Aorta (tissue), 5 donors: ENCODE data around the gene TMEM212. TPM values are rescaled to one million over a fixed set of nuclear protein-coding genes. Genes with fewer than 3 reads are reported as not detected.

Experiments used
- ATAC-seq: fragments of 200-7000 bp; cut with Tn5 transposase; one replicate; pipeline ENCODE4 v1.9.1; 2022; ENCODE audit warnings: moderate library complexity; ENCODE audit not compliant: low FRiP score
- DNase-seq, 2 donors: peaks; one replicate each; pipeline ENCODE4 v3.0.0-alpha.2; 2020
- H3K27ac ChIP-seq, 2 donors: one replicate each; pipeline ENCODE4 v1.5.1; 2013; ENCODE audit warnings: low read length in 2 of 2, mild to moderate bottlenecking in 2 of 2, moderate library complexity in 2 of 2, control low read depth in 1 of 2, inconsistent platforms in 1 of 2, low read depth in 1 of 2
- H3K27me3 ChIP-seq, 2 donors: one replicate each; pipeline ENCODE4 v1.6.1; 2013; ENCODE audit warnings: control low read depth in 1 of 2, low read length in 1 of 2, mild to moderate bottlenecking in 1 of 2, moderate library complexity in 1 of 2; ENCODE audit not compliant: insufficient read depth in 2 of 2, control insufficient read depth in 1 of 2
- H3K36me3 ChIP-seq, 2 donors: one replicate each; pipeline ENCODE4 v1.6.1; 2013; ENCODE audit warnings: control low read depth in 1 of 2, low read length in 1 of 2, mild to moderate bottlenecking in 1 of 2; ENCODE audit not compliant: insufficient read depth in 2 of 2, control insufficient read depth in 1 of 2
- H3K4me1 ChIP-seq, 2 donors: one replicate each; pipeline ENCODE4 v1.6.1; 2013; ENCODE audit warnings: low read length in 2 of 2, control low read depth in 1 of 2, mild to moderate bottlenecking in 1 of 2, moderate library complexity in 1 of 2; ENCODE audit not compliant: insufficient read depth in 2 of 2, control insufficient read depth in 1 of 2
- H3K4me3 ChIP-seq, 2 donors: one replicate each; pipeline ENCODE4 v1.5.1; 2013; ENCODE audit warnings: low read length in 2 of 2, control low read depth in 1 of 2, mild to moderate bottlenecking in 1 of 2
- H3K9me3 ChIP-seq: one replicate; pipeline ENCODE4 v1.6.1; 2013; ENCODE audit warnings: mild to moderate bottlenecking, low read length; ENCODE audit not compliant: control insufficient read depth
- WGBS, 2 donors: extraction: QIAGEN DNeasy Blood & Tissue Kit; methylation state at CpG; one replicate each; pipeline ENCODE4 v1.1.7; 2013; 5-methylcytosine and 5-hydroxymethylcytosine counted together
- intact Hi-C, 2 donors: fragments of 100-400 bp; cut with DNase I; formaldehyde crosslinking; loops; one replicate each; pipeline versions ENCODE4 v1.14.2 to v1.15.0; 2022
- polyA plus RNA-seq, 2 donors: library from polyadenylated mRNA; stranded (reverse); fragments of 200-250 nt; gene quantifications; one replicate each; pipeline ENCODE4 v1.2.3, GENCODE V29; 2013
- total RNA-seq, 2 donors: library from RNA; stranded (reverse); fragmentation: NEBNext Ultra II Directional; extraction: Animal tissue kit (Norgen Biotek cat#: 25700); gene quantifications; one replicate each; pipeline ENCODE4 v1.2.1, GENCODE V29; 2021
- donor health status: healthy with polysubstance abuse.
- donor health status: Bipolar disorder and iron deficiency.
- donor health status: DM: no; HTN: no; CAD: no.
- donor health status: DM: no; HTN: no; CAD: no.
- donor health status: DM: yes; HTN: yes; CAD: no.

Gene TMEM212
- total and polyA plus RNA-seq, 4 donors: not detected

DNA sequence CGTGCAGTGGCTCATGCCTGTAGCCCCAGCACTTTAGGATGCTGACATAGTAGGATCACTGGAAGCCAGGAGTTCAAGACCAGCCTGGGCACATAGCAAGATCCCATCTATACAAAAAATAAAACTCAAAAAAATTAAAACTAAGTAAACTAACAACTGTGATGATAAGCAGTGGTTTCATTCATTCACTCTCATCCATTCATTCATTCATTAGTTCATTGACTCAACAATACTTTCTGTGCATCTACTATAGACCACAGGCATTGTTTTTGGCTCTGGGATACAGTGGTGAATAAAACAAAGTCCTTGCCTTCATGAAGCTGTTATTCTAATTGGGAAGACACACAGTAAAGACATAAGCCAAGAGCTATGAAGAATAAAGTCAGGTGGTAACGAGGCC, 7.5 kb upstream of the TMEM212 start:
- intact Hi-C loops: loop anchor here in 1 of 2 donors (10.0 kb wide), 1 partner anchor 199 kb away; the partner anchor contains the start of gene FNDC3B
- 94 to 98% methylated on average over 2 of the region's 2 CpGs for WGBS, 2 donors
- peaks cover 0 to 3% of the 10 kb centered on the region in 2 donors for H3K4me1 ChIP-seq
- no peak overlapping the region for H3K4me3 ChIP-seq
- no peaks in the 10 kb centered on the region for H3K36me3 ChIP-seq
- H3K27ac ChIP-seq: no peak overlapping the region
- no peak for ATAC-seq
- H3K27me3 ChIP-seq: no peaks in the 10 kb centered on the region
- H3K9me3 ChIP-seq: no peaks in the 10 kb centered on the region
- DNase-seq: no peak

- Histone ChIP-seq H3K4me1 (peaks cover 0 to 3% of the 10 kb centered on the region in 2 donors), H3K9me3 (no peaks in the 10 kb centered on the region), H3K27ac (no peak overlapping the region), H3K36me3 (no peaks in the 10 kb centered on the region), H3K4me3 (no peak overlapping the region), H3K27me3 (no peaks in the 10 kb centered on the region)
- DNase-seq (no peak), ATAC-seq (no peak)
- WGBS, 2 donors: 74 to 80% methylated on average over 3 of the region's 3 CpGs
- intact Hi-C loops: loop anchor here in 1 of 2 donors (10.0 kb wide), 1 partner anchor 198 kb away; the partner anchor contains the start of gene FNDC3B
Observed at GRCh38 chr3:171836855-171837254, 6.3 kb upstream of the TMEM212 start.

GRCh38 chr3:171837698-171838097, 5.5 kb upstream of the TMEM212 start:
- Histone ChIP-seq H3K4me1 (peaks cover 0 to 3% of the 10 kb centered on the region in 2 donors), H3K36me3 (no peaks in the 10 kb centered on the region), H3K27me3 (no peaks in the 10 kb centered on the region), H3K27ac (no peak overlapping the region), H3K9me3 (no peaks in the 10 kb centered on the region), H3K4me3 (no peak overlapping the region)
- intact Hi-C loops: loop anchor here in 1 of 2 donors (10.0 kb wide), 1 partner anchor 197 kb away; the partner anchor contains the start of gene FNDC3B
- ATAC-seq: no peak
- DNase-seq: no peak

DNA sequence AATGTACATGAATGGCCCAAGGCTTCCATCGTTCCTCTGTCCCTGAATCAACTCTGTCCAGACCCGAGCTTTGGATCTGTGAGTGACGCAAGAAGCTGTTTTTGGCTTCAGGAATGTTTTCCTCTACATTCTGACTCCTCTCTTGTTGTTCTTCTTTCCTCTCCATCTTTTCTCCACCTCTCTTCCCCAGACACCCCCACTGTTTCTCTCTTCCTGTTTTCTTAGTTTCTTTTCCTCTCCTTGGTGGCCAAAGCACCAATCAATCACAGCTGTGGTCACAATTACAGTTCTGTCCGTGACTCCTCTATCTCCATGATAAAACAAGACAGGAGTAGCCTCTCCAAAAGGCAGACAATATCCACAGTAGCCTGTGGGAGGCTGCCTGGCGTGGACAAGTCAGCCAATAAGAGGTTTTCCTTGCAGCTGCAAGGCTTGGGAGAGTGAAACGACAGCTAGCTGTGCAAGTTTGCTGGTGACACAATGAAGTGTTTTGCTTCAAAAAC, 4.9 kb upstream of the TMEM212 start:
- Histone ChIP-seq H3K4me3 (peak overlapping the region in 1 of 2 donors; percentile 41), H3K27ac (peak overlapping the region in 1 of 2 donors; percentile 64), H3K36me3 (no peaks in the 10 kb centered on the region), H3K9me3 (no peaks in the 10 kb centered on the region), H3K27me3 (no peaks in the 10 kb centered on the region), H3K4me1 (peaks cover 0 to 3% of the 10 kb centered on the region in 2 donors)
- 1 to 2% methylated on average over 6 of the region's 6 CpGs for WGBS, 2 donors
- peak; percentile 83 for ATAC-seq
- peak in 1 of 2 donors; percentile 53 for DNase-seq
- intact Hi-C loops: loop anchor here in 1 of 2 donors (10.0 kb wide), 1 partner anchor 197 kb away; the partner anchor contains the start of gene FNDC3B

DNA sequence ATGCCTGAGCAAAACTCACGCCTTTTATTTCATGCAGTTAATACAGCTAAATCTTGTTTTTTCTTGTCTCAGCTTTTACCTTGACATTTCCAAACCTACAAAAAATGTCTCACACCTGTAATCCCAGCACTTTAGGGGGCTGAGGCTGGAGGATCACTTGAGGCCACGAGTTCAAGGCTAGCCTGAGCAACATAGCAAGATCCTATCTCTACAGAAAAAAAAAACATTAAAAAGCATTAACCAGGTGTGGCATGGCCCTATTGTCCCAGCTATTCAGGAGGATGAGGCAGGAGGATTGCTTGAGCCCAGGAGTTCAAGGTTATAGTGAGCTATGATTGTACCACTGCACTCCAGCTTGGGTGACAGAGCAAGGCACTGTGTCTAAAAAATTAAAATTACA, 3.9 kb upstream of the TMEM212 start:
- DNase-seq (no peak), ATAC-seq (no peak)
- intact Hi-C loops: loop anchor here in 1 of 2 donors (10.0 kb wide), 1 partner anchor 196 kb away; the partner anchor contains the start of gene FNDC3B
- no peaks in the 10 kb centered on the region for H3K9me3 ChIP-seq
- 90 to 95% methylated on average over 2 of the region's 2 CpGs for WGBS, 2 donors
- H3K27ac ChIP-seq: no peak overlapping the region
- H3K4me3 ChIP-seq: no peak overlapping the region
- H3K36me3 ChIP-seq: no peaks in the 10 kb centered on the region
- no peaks in the 10 kb centered on the region for H3K27me3 ChIP-seq
- H3K4me1 ChIP-seq: peaks cover 0 to 3% of the 10 kb centered on the region in 2 donors

DNA sequence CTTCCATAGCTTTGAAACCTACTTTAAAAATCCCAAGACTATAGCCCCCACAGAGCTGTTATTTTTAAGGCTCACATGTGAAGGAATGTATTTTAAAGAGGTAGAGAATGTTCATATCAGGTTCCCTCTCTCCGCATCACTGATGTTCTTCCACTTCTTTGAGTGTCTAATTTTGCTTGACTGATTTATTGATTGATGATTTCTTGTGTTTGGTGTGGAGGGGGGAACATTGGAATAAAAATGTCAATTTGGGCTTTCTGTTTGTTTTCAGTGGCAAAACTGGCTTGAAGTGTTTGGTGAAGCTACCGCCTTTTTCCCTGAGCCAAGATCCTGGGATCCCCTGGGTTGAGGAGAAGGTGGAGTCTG, 2.7 kb upstream of the TMEM212 start:
- Histone ChIP-seq H3K27me3 (no peaks in the 10 kb centered on the region), H3K36me3 (no peaks in the 10 kb centered on the region), H3K4me1 (peaks cover 0 to 3% of the 10 kb centered on the region in 2 donors), H3K27ac (peak overlapping the region in 1 of 2 donors; percentile 32), H3K4me3 (no peak overlapping the region), H3K9me3 (no peaks in the 10 kb centered on the region)
- WGBS, 2 donors: 96% methylated on average over 2 of the region's 2 CpGs
- intact Hi-C loops: no loop called here
- no peak for DNase-seq
- ATAC-seq: no peak

DNA sequence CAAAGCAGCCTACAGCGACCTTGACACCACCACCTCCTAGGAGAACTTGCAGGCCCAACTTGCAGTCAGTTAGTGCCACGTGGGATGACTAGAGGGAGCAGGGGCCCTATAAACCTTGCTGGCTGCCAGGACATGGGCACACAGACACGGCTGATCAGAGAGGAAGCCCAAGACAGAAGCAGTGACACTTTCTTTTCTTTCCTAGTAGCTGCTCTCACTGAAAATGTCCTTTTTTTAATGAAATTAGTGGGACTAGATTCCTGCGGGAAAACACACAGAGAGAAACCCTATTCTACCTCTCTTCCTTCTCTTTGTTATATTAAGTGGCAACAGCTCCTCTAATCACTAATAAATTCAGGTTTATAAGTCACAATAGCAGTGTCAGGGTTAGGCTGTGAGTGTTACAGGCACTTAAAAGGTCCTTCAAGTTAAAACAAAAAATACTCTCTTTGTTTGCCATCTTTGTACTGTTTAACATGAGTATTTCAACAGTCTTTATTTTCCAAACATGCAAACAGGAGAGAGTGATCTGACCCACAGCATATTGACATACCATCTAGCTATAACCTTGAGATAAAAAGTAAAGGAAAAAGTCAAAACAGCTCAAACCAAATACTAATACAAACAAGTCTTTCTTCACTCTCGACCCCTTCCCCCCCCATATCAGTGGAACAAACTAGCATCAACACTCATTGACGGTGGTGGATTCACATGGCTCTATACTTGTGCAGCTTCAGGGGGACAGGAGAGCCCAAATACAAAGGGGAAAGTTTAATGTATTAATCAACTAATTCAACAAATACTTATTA, 2.1 kb upstream of the TMEM212 start:
- WGBS, 2 donors: 75 to 80% methylated on average over 6 of the region's 6 CpGs
- no peak for DNase-seq
- intact Hi-C loops: no loop called here
- Histone ChIP-seq H3K27me3 (no peaks in the 10 kb centered on the region), H3K9me3 (no peaks in the 10 kb centered on the region), H3K27ac (peak overlapping the region in 1 of 2 donors; percentile 32), H3K36me3 (no peaks in the 10 kb centered on the region), H3K4me1 (peaks cover 0 to 3% of the 10 kb centered on the region in 2 donors), H3K4me3 (no peak overlapping the region)
- ATAC-seq: no peak

DNA sequence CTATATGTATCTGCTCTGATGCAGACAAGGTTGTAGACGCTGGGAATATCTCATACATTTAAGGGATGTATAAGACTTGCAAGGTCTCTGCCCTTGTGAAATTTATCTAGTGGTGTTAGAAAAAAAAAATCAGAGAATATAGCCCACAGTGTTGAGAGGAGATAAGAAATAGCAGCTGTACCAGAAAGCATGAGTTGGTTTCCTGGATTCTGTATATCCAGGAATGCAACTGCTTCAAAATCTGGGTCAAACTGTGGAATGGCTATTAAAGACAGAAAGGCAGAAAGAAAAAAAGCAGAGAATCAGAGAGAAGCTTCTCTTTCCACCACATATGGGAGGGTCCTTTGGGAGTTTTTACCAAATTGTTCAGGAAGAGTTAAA, 1.5 kb upstream of the TMEM212 start:
- H3K36me3 ChIP-seq: no peaks in the 10 kb centered on the region
- no peak overlapping the region for H3K27ac ChIP-seq
- 74 to 76% methylated on average over 1 of the region's 1 CpG for WGBS, 2 donors
- no peak for DNase-seq
- H3K4me3 ChIP-seq: no peak overlapping the region
- no peak for ATAC-seq
- intact Hi-C loops: no loop called here
- peaks cover 0 to 3% of the 10 kb centered on the region in 2 donors for H3K4me1 ChIP-seq
- no peaks in the 10 kb centered on the region for H3K9me3 ChIP-seq
- H3K27me3 ChIP-seq: no peaks in the 10 kb centered on the region

DNA sequence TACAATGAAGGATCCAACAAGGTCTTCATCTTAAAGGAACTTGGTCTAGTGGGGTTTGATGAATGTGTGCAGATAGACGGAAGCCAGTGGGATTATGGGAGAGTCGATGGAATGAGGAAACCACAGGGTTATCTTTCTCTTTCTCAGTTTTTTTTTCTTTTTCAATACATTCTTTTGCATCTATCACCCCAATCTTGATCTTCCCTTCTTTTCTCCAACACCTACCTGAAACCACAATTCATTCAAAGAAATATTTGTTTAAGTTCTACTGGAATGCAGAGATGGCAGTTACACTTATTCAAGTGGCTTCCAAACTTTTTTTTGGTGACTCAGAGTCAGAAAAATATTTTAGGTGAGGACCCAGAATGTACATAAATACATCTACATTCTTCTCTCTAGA, 1.7 kb downstream of the TMEM212 start:
- Histone ChIP-seq H3K4me1 (no peaks in the 10 kb centered on the region), H3K27me3 (no peaks in the 10 kb centered on the region), H3K9me3 (no peaks in the 10 kb centered on the region), H3K4me3 (no peak overlapping the region), H3K36me3 (no peaks in the 10 kb centered on the region), H3K27ac (no peak overlapping the region)
- no peak for ATAC-seq
- 94 to 96% methylated on average over 2 of the region's 2 CpGs for WGBS, 2 donors
- intact Hi-C loops: no loop called here
- DNase-seq: no peak
